Measurements from ENCODE around the gene ATP10D. TPM values are rescaled to one million over a fixed set of nuclear protein-coding genes. Genes with fewer than 3 reads are reported as not detected.

Gene ATP10D
- total RNA-seq, 1 experiment from 2014 or later, result 0.84 TPM

- ChIA-PET POLR2A (ENCODE audit: unreplicated experiment) (no interaction called here), CTCF (no interaction called here)
- Histone ChIP-seq H3K27me3 (ENCODE audit: low read length) (no peaks in the 10 kb centered on the region), H3F3A (ENCODE audit: low read length, unreplicated experiment) (no peaks in the 10 kb centered on the region), H3K9me2 (replicated peaks; ENCODE audit: low read length) (no peaks in the 10 kb centered on the region), H3K36me3 (ENCODE audit: low read depth, low read length) (no peaks in the 10 kb centered on the region), H3K9ac (ENCODE audit: low read length) (no peak overlapping the region), H4K20me1 (ENCODE audit: low read length) (no peaks in the 10 kb centered on the region), H3K4me2 (ENCODE audit: low read length) (no peak overlapping the region), H3K4me1 (ENCODE audit: insufficient read depth, low read length) (no peaks in the 10 kb centered on the region), H2AFZ (ENCODE audit: low read length) (no peak overlapping the region), H3K9me3 (ENCODE audit: low read length) (no peaks in the 10 kb centered on the region), H3K4me3 (ENCODE audit: low read length) (no peak overlapping the region), H3K27ac (ENCODE audit: low read length) (no peak overlapping the region), H3K79me2 (ENCODE audit: low read length) (no peaks in the 10 kb centered on the region)
- no peak for DNase-seq
- TF ChIP-seq EZH2 (IDR thresholded peaks at IDR 0.05; ENCODE audit: low read length, unreplicated experiment), result no peak
- no peak for TF ChIP-seq CTCF (conservative IDR thresholded peaks at IDR 0.05; ENCODE audit: low read depth, low read length)
- no peak for TF ChIP-seq EZH2phosphoT487 (IDR thresholded peaks at IDR 0.05; ENCODE audit: borderline replicate concordance, low read length)
- BruUV-seq (replicated peaks), result no TSS peak
- intact Hi-C loops (cut with micrococcal nuclease), result no loop called here
- no peak for ATAC-seq
Measured at GRCh38 chr4:47577779-47578553, 92.9 kb downstream of the ATP10D start.

DNA sequence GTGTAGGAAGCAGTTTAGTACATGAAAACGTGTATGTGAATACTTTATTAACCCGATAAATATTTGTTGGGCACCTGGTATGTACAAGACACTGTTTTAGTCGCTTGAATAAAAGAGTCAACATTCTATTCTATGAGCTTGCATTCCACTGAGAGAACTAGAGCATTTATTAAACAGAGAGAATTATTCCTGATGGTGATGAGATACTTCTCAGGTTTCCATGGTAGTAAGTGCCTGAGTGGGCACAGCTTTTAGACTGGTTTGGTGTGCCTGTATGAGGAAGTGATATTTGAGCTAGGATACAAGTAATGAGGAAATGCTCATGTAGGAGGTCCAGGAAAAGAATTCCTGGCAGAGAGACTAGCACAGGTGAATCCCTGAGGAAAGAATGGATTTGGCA lies 94.2 kb downstream of the ATP10D start:
- POLR2A ChIA-PET (ENCODE audit: unreplicated experiment), result no interaction called here
- H2AFZ ChIP-seq (ENCODE audit: low read length), result no peak overlapping the region
- intact Hi-C loops (cut with micrococcal nuclease), result no loop called here
- H4K20me1 ChIP-seq (ENCODE audit: low read length), result no peaks in the 10 kb centered on the region
- no peaks in the 10 kb centered on the region for H3F3A ChIP-seq (ENCODE audit: low read length, unreplicated experiment)
- no peak overlapping the region for H3K27ac ChIP-seq (ENCODE audit: low read length)
- no peaks in the 10 kb centered on the region for H3K79me2 ChIP-seq (ENCODE audit: low read length)
- DNase-seq, result no peak
- no peak overlapping the region for H3K9ac ChIP-seq (ENCODE audit: low read length)
- ATAC-seq, result no peak
- H3K27me3 ChIP-seq (ENCODE audit: low read length), result no peaks in the 10 kb centered on the region
- CTCF ChIA-PET, result no interaction called here
- no peaks in the 10 kb centered on the region for H3K9me2 ChIP-seq (replicated peaks; ENCODE audit: low read length)
- no TSS peak for BruUV-seq (replicated peaks)
- TF ChIP-seq EZH2 (IDR thresholded peaks at IDR 0.05; ENCODE audit: low read length, unreplicated experiment), result no peak
- no peak for TF ChIP-seq CTCF (conservative IDR thresholded peaks at IDR 0.05; ENCODE audit: low read depth, low read length)
- TF ChIP-seq EZH2phosphoT487 (IDR thresholded peaks at IDR 0.05; ENCODE audit: borderline replicate concordance, low read length), result no peak
- no peak overlapping the region for H3K4me2 ChIP-seq (ENCODE audit: low read length)
- no peaks in the 10 kb centered on the region for H3K9me3 ChIP-seq (ENCODE audit: low read length)
- H3K4me3 ChIP-seq (ENCODE audit: low read length), result no peak overlapping the region
- no peaks in the 10 kb centered on the region for H3K36me3 ChIP-seq (ENCODE audit: low read depth, low read length)
- H3K4me1 ChIP-seq (ENCODE audit: insufficient read depth, low read length), result no peaks in the 10 kb centered on the region

- H3K4me3 ChIP-seq (ENCODE audit: low read length), result no peak overlapping the region
- no peaks in the 10 kb centered on the region for H3K9me3 ChIP-seq (ENCODE audit: low read length)
- no peaks in the 10 kb centered on the region for H3F3A ChIP-seq (ENCODE audit: low read length, unreplicated experiment)
- H3K4me2 ChIP-seq (ENCODE audit: low read length), result no peak overlapping the region
- H3K27me3 ChIP-seq (ENCODE audit: low read length), result no peaks in the 10 kb centered on the region
- H3K36me3 ChIP-seq (ENCODE audit: low read depth, low read length), result no peaks in the 10 kb centered on the region
- no TSS peak for BruUV-seq (replicated peaks)
- H4K20me1 ChIP-seq (ENCODE audit: low read length), result no peaks in the 10 kb centered on the region
- no peaks in the 10 kb centered on the region for H3K79me2 ChIP-seq (ENCODE audit: low read length)
- ChIA-PET CTCF (no interaction called here), POLR2A (ENCODE audit: unreplicated experiment) (no interaction called here)
- H3K4me1 ChIP-seq (ENCODE audit: insufficient read depth, low read length), result no peaks in the 10 kb centered on the region
- H2AFZ ChIP-seq (ENCODE audit: low read length), result no peak overlapping the region
- intact Hi-C loops (cut with micrococcal nuclease), result no loop called here
- DNase-seq (no peak), ATAC-seq (no peak)
- TF ChIP-seq CTCF (conservative IDR thresholded peaks at IDR 0.05; ENCODE audit: low read depth, low read length), result no peak
- no peak for TF ChIP-seq EZH2phosphoT487 (IDR thresholded peaks at IDR 0.05; ENCODE audit: borderline replicate concordance, low read length)
- no peak for TF ChIP-seq EZH2 (IDR thresholded peaks at IDR 0.05; ENCODE audit: low read length, unreplicated experiment)
- no peaks in the 10 kb centered on the region for H3K9me2 ChIP-seq (replicated peaks; ENCODE audit: low read length)
- no peak overlapping the region for H3K27ac ChIP-seq (ENCODE audit: low read length)
- no peak overlapping the region for H3K9ac ChIP-seq (ENCODE audit: low read length)
Measured at GRCh38 chr4:47590325-47590724, 105.2 kb downstream of the ATP10D start.
